Neural progenitor cell (in vitro differentiated cells): ENCODE measurements around the gene JMJD8. TPM values are rescaled to one million over a fixed set of nuclear protein-coding genes. Genes with fewer than 3 reads are reported as not detected.

ENCODE experiments used
- DNase-seq: peaks from one replicate; pipeline ENCODE4 v3.0.0-alpha.2; 2016; ENCODE audit warnings: low spot score
- H2AFZ ChIP-seq: fragments of 200-600 bp; sonication (generic); replicated peaks from 2 replicates; pipeline ENCODE4 v1.6.1; 2016; ENCODE audit warnings: antibody characterized with exemption
- H3F3A ChIP-seq: fragments of 200-600 bp; sonication (generic); 2 replicates; pipeline ENCODE4 v1.6.1; 2016; ENCODE audit warnings: antibody characterized with exemption, low read depth
- H3K27ac ChIP-seq: fragments of 200-600 bp; sonication (generic); 2 replicates; pipeline ENCODE4 v1.5.1; 2016; ENCODE audit warnings: mild to moderate bottlenecking
- H3K27me3 ChIP-seq: fragments of 200-600 bp; sonication (generic); 2 replicates; pipeline ENCODE4 v1.6.1; 2016; ENCODE audit warnings: mild to moderate bottlenecking, moderate library complexity
- H3K36me3 ChIP-seq: fragments of 200-600 bp; sonication (generic); 2 replicates; pipeline ENCODE4 v1.5.1; 2016
- H3K4me1 ChIP-seq: fragments of 200-600 bp; sonication (generic); 2 replicates; pipeline ENCODE4 v1.6.1; 2016; ENCODE audit warnings: mixed run types
- H3K4me2 ChIP-seq: fragments of 200-600 bp; sonication (generic); 2 replicates; pipeline ENCODE4 v1.6.1; 2016
- H3K4me3 ChIP-seq: fragments of 200-600 bp; sonication (generic); 2 replicates; pipeline ENCODE4 v1.5.1; 2016
- H3K79me2 ChIP-seq: fragments of 200-600 bp; sonication (generic); 2 replicates; pipeline ENCODE4 v1.6.1; 2016; ENCODE audit warnings: low read depth
- H3K9ac ChIP-seq: fragments of 200-600 bp; sonication (generic); 2 replicates; pipeline ENCODE4 v1.6.1; 2016
- H3K9me3 ChIP-seq: fragments of 200-600 bp; sonication (generic); 2 replicates; pipeline ENCODE4 v1.5.1; 2016; ENCODE audit warnings: low read depth
- H4K20me1 ChIP-seq: fragments of 200-600 bp; sonication (generic); 2 replicates; pipeline ENCODE4 v1.6.1; 2016; ENCODE audit warnings: low read depth
- H3K27ac Mint-ChIP-seq: 3 replicates; pipeline ENCODE4 v1.8.0; 2021; ENCODE audit warnings: mixed read lengths
- H3K27me3 Mint-ChIP-seq: 2 replicates; pipeline ENCODE4 v1.8.0; 2022; ENCODE audit warnings: low read depth, mild to moderate bottlenecking, inconsistent platforms, moderate library complexity, mixed read lengths; ENCODE audit not compliant: insufficient read depth
- H3K36me3 Mint-ChIP-seq: 3 replicates; pipeline ENCODE4 v1.8.0; 2021; ENCODE audit warnings: mixed read lengths
- H3K4me1 Mint-ChIP-seq: 3 replicates; pipeline ENCODE4 v1.8.0; 2021; ENCODE audit warnings: mixed read lengths
- H3K4me3 Mint-ChIP-seq: 3 replicates; pipeline ENCODE4 v1.8.0; 2021; ENCODE audit warnings: mild to moderate bottlenecking, moderate library complexity, mixed read lengths
- H3K9me3 Mint-ChIP-seq: 3 replicates; pipeline ENCODE4 v1.8.0; 2020; ENCODE audit warnings: mixed read lengths
- EZH2 ChIP-seq: fragments of 200-600 bp; sonication (generic); IDR thresholded peaks from 2 replicates; pipeline ENCODE4 v1.6.1; 2017; ENCODE audit warnings: antibody characterized with exemption, mild to moderate bottlenecking, moderate library complexity
- EZH2phosphoT487 ChIP-seq: fragments of 200-600 bp; sonication (generic); IDR thresholded peaks from 2 replicates; pipeline ENCODE4 v1.6.1; 2017; ENCODE audit warnings: antibody characterized with exemption
- total RNA-seq: library from RNA; depleted of rRNA; stranded (reverse); fragments of >200 nt; gene quantifications from 2 replicates; pipeline ENCODE4 v1.2.3, GENCODE V29; 2015; ENCODE audit warnings: low replicate concordance
- TF ChIP-seq, protein P1 (sequence below): fragments of 200-600 bp; sonication (generic); IDR thresholded peaks from 2 replicates; pipeline ENCODE4 v1.5.1; 2017; ENCODE audit warnings: antibody characterized with exemption, mild to moderate bottlenecking

Gene JMJD8
- total RNA-seq, 1 donor from 2014 or later, result 32.1 TPM

DNA sequence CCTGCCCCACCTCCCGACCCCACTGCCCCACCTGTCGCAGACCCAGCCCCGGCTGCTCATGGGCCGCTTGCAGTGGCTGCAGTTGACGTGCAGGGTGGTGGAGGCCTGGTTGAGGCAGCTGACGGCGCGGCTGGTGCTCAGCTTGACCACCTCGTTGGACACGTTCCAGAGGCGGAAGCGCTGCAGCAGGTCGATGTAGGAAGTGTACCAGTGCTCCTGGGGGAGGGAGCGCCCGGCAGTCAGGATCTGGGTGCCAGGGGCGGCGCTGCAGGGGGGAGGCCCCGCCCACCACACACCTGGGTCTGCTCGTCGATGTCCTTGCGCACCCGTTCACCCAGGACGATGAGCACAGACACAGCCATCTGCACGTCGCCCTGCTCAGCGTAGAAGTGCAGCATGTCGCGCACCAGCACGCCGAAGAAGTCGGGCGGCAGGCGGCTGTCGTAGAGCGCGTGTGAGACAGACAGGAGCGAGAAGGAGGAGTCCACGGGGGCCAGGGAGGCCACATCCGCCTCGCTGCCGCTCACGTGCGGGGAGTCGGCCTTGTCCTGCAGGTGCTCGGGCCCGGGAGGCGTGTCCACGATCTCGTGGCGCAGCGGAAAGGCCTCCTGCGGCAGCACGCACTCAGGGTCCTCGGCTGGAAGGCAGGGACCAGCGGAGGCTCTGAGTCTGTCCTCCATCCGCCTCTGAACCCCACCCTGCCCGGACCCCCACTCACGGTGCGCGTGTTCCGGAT lies 995 bp upstream of the JMJD8 start:
- Histone ChIP-seq H3K9me3 (no peaks in the 10 kb centered on the region), H3K4me1 (peaks cover 14% of the 10 kb centered on the region), H3K4me3 (no peak overlapping the region), H2AFZ (no peak overlapping the region), H3F3A (peaks cover 51% of the 10 kb centered on the region), H3K27me3 (no peaks in the 10 kb centered on the region), H3K27ac (no peak overlapping the region), H4K20me1 (peaks cover 34% of the 10 kb centered on the region), H3K4me2 (no peak overlapping the region), H3K36me3 (peaks cover 2% of the 10 kb centered on the region), H3K9ac (no peak overlapping the region), H3K79me2 (peaks cover 43% of the 10 kb centered on the region)
- Mint-ChIP-seq H3K4me3 (no peak overlapping the region), H3K27me3 (peaks cover 13% of the 10 kb centered on the region), H3K36me3 (peaks cover 3% of the 10 kb centered on the region), H3K9me3 (no peaks in the 10 kb centered on the region), H3K4me1 (peaks cover 30% of the 10 kb centered on the region), H3K27ac (no peak overlapping the region)
- DNase-seq, result no peak
- TF ChIP-seq, protein P1, sequence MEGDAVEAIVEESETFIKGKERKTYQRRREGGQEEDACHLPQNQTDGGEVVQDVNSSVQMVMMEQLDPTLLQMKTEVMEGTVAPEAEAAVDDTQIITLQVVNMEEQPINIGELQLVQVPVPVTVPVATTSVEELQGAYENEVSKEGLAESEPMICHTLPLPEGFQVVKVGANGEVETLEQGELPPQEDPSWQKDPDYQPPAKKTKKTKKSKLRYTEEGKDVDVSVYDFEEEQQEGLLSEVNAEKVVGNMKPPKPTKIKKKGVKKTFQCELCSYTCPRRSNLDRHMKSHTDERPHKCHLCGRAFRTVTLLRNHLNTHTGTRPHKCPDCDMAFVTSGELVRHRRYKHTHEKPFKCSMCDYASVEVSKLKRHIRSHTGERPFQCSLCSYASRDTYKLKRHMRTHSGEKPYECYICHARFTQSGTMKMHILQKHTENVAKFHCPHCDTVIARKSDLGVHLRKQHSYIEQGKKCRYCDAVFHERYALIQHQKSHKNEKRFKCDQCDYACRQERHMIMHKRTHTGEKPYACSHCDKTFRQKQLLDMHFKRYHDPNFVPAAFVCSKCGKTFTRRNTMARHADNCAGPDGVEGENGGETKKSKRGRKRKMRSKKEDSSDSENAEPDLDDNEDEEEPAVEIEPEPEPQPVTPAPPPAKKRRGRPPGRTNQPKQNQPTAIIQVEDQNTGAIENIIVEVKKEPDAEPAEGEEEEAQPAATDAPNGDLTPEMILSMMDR, result no peak
- TF ChIP-seq EZH2 (no peak), EZH2phosphoT487 (no peak)

DNA sequence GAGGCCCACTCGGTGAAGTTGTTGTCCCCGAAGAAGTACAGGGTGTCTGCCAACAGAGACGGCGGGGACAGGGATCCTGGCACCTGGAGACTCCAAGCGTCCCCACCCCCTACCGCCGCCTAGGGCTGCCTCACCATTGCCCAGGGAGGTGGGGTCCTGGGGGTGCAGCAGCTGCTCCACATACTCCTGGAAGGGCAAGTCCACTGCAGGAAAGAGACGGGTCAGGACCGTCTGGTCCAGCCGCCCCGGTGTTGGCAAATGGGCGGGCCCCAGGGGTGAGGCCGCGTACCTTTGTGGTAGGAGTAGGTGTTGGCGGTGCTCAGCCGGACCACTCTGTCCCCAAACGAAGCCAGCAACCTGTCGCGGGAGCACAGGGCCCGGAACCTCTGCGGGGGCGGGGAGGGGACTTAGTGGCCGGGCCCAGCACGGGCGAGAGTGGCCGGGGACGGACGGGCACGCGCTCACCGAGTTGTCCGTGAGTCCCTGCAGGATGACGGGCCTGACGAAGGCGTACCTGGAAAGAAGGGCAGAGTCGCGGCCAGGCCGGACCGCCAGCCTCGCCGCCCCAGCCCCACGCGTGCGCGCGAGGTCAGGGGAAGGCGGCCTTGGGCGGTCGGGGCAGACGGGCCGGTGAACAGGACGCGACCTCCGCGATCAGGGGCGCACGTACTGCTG lies 601 bp downstream of the JMJD8 start:
- TF ChIP-seq EZH2 (no peak), EZH2phosphoT487 (no peak)
- TF ChIP-seq, protein P1, result no peak
- peak overlapping the region; percentile 55 for H3K4me3 ChIP-seq
- no peaks in the 10 kb centered on the region for H3K9me3 Mint-ChIP-seq
- H3K27ac ChIP-seq, result no peak overlapping the region
- peak overlapping the region; percentile 87 for H3K4me2 ChIP-seq
- H3K4me1 Mint-ChIP-seq, result peaks cover 25% of the 10 kb centered on the region
- H4K20me1 ChIP-seq, result peaks cover 34% of the 10 kb centered on the region
- H3K4me3 Mint-ChIP-seq, result peak overlapping the region; percentile 82
- peak; percentile 33 for DNase-seq
- H3K27me3 ChIP-seq, result no peaks in the 10 kb centered on the region
- H2AFZ ChIP-seq, result no peak overlapping the region
- H3K27ac Mint-ChIP-seq, result no peak overlapping the region
- peaks cover 10% of the 10 kb centered on the region for H3K27me3 Mint-ChIP-seq
- H3K4me1 ChIP-seq, result peaks cover 14% of the 10 kb centered on the region
- H3F3A ChIP-seq, result peaks cover 57% of the 10 kb centered on the region
- H3K36me3 ChIP-seq, result peaks cover 2% of the 10 kb centered on the region
- H3K36me3 Mint-ChIP-seq, result peaks cover 3% of the 10 kb centered on the region
- no peak overlapping the region for H3K9ac ChIP-seq
- H3K9me3 ChIP-seq, result no peaks in the 10 kb centered on the region
- peaks cover 34% of the 10 kb centered on the region for H3K79me2 ChIP-seq

DNA sequence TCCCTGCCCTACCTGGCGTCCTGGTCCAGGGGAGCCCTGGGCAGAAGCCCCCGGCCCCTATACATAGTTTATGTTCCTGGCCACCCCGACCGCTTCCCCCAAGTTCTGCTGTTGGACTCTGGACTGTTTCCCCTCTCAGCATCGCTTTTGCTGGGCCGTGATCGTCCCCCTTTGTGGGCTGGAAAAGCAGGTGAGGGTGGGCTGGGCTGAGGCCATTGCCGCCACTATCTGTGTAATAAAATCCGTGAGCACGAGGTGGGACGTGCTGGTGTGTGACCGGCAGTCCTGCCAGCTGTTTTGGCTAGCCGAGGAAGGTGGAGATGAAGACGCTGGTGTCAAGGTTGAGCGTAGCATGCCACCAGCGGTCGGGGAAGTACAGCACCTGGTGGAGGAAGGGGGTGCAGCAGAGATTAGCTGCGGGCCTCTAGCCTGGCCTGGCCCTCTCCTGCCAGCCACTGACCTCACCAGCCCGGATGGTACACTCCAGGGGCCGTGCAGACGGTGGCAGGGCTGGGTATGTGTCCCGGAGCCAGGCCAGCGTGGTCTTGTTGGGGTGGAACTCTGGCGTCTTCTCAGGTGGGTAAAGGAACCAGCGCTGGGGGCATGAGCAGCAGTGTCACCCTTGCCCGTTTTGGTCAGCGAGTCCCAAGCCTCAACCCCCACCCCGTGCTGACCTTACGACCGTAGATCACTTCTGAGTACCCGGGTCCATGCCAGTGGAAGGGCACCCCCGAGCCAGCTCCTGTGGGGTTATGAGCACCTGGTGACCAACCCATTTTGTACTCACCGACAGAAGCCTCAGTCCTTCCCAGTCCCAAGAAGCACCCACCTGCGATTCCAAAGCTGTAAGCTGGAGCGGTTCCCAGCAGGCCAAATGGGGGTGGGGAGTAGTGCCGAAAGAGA lies 1.4 kb downstream of the JMJD8 start:
- H3K36me3 ChIP-seq, result peaks cover 2% of the 10 kb centered on the region
- Mint-ChIP-seq H3K4me3 (peak overlapping the region; percentile 82), H3K27ac (no peak overlapping the region)

More for the DNA sequence above, 1.4 kb downstream of the JMJD8 start:
- no peaks in the 10 kb centered on the region for H3K9me3 Mint-ChIP-seq
- Histone ChIP-seq H3K4me3 (peak overlapping the region; percentile 55), H3K4me2 (peak overlapping the region; percentile 87), H3K27ac (no peak overlapping the region), H3K27me3 (no peaks in the 10 kb centered on the region), H3F3A (peaks cover 58% of the 10 kb centered on the region), H2AFZ (no peak overlapping the region), H3K79me2 (peaks cover 33% of the 10 kb centered on the region), H3K9ac (no peak overlapping the region), H4K20me1 (peaks cover 34% of the 10 kb centered on the region), H3K4me1 (peaks cover 14% of the 10 kb centered on the region), H3K9me3 (no peaks in the 10 kb centered on the region)
- H3K4me1 Mint-ChIP-seq, result peaks cover 25% of the 10 kb centered on the region
- TF ChIP-seq EZH2 (no peak), EZH2phosphoT487 (no peak)
- TF ChIP-seq, protein P1, result no peak
- peaks cover 3% of the 10 kb centered on the region for H3K36me3 Mint-ChIP-seq
- DNase-seq, result no peak
- peaks cover 9% of the 10 kb centered on the region for H3K27me3 Mint-ChIP-seq
